GM20431 (cell line): ENCODE measurements around the gene VTI1A.
"Not testable (repeated sequence)": the region's sequence is repeated elsewhere in the genome, so short reads cannot be mapped to it uniquely, and the experiment has no call there.

Experiments used
- in situ Hi-C: fragments of 300-500 bp; cut with MseI, MboI; formaldehyde crosslinking; loops from one replicate; pipeline ENCODE4 v1.15.0; 2020; ENCODE audit warnings: low sequenced_read_pairs; ENCODE audit not compliant: unreplicated experiment

Gene VTI1A

DNA sequence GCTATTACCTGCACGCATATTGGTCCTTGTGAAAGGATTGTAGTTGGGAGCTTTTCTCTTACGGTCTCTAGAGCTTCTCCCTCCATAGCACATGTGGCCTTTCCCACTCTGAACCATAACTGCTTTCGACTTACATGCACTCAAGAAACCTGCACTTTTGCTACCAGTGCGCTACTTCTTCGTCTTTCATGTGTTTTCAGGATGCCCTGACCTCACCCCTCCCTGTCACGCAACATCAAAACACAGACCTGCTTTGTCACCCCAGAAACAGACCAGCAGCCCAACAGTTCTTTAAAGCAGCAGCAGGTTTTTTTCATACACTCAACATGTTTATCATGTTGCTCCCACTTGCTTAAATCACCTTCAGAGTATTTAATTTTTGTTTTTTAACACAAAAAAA lies 259.6 kb downstream of the VTI1A start:
- in situ Hi-C loops: no loop called here

DNA sequence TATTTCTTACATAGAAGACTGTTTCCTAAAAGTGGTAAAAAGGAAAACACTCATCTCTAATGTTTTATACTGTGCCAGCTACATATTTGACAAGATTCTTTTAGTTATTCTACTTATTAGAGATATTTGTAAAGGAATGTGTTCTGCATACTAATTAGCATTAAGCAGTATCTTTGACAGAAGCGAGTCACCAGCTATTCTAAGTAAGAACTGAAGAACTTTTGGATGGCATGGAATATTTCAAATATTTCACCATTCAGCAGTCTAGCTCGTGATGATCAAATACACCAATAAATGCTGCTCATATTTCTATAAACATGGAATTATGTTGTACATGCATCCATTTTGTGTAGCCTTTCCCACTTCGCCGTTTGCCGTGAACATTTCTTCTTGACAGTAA lies 261.4 kb downstream of the VTI1A start:
- in situ Hi-C loops: no loop called here

DNA sequence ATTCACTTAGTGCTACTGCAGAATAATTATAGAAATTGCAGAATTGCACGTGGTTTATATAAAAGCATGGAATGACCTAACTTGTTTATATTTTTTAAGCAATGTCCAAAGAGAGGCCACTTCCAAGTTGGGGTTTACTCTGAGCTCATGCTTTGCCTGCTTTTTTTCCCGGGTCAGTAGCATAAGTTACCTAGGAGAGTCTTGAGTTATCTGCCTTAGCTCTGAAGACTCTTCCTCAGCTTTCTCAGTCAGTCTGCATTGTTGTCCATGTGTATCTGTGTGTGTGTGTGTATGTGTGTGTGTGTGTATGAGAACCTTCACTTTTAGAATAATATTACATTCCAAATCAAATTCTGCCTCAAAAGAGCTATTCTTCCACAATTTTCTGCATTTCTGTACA lies 263.5 kb downstream of the VTI1A start:
- in situ Hi-C loops: no loop called here

DNA sequence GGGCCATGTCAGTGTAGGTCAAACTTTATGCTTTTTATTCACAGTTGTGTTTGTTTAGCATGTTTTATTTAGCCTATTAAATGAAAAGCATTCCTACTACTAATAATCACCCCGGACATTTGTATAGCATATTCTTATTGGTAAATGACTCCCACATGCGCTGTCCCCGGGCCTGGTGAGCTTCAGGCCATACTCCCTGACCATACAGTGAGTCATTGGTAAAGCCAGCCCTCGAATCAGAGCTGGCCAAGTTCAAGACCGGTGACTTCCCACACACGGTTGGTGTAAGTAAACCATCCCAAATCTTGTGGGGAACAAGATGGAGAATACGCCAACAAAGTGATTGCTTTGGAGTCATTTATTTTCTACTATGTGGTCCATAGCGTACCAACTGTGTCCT lies 264.4 kb downstream of the VTI1A start:
- in situ Hi-C loops: no loop called here

DNA sequence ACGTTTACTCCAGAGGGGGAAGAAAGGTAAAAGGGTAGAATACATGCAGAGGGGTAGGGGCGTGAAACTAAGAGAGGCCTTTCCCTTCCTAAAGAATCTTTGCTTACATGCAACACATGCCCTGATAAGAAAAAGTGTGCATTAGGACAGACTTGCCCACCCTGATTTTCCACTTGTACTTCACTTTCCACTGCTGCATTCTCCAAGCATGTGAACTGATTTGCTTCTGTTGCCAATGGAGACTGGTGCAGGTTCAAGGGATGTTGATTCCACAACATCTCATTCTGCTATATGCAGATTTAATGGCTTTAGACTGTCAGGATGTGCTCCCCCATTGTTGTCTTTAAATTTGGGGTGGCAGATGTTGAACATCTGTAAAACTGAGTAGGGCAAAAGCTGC lies 265.5 kb downstream of the VTI1A start:
- in situ Hi-C loops: no loop called here

DNA sequence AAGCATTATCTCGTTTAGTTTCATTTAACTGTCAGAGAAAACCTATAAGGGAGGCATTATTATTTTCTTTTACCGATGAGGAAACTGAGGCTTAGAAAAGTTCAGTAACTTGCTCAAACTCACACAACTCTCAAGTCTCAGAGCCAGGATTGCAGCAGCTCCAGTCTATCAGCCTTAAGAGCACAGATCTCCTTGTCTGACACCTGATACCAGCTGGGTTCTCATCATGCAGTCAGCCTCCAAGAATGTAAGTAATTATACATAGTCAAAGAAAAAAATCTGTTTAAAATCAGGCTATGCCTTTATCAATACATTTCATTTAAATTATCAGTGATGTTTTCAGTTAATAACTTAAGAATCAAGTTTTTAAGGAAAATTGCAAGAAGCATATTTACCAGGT lies 266.4 kb downstream of the VTI1A start:
- in situ Hi-C loops: no loop called here

DNA sequence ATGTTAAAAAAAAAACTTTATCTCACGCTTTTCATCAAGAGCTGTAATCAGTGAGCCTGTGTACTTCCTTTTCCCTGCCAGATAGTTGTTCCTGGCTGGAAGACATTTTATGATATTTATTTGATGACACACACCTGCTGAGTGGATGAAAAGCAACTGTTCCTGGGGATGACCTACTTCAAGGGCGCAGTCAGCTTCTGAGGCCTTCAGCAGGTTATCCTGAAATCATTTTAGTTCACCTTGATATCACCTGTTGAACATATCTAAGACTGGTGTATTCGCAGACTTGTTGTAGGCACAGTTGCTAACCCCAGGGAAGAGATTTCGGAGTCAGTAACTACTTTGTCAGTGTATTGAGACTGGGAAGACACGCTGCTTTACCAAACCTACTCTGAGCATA lies 268.6 kb downstream of the VTI1A start:
- in situ Hi-C loops: no loop called here

DNA sequence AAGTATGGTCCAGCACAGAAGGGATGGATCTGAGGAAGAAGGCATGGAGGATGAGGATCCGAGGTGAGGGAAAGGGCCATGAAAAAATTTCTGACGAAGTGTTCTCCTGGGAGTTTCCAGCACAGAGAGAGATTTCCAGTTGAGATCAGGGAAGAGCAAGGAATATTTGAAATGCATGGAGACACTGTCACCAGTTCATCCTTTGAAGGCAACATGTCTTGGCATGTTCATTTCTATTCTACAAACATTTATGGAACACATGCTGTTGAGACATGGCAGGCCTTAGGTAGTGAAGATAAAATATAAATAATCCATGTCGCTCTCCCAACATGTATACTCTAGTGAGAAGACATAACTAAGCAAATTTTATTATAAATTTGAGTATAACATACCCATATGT lies 269.1 kb downstream of the VTI1A start:
- in situ Hi-C loops: no loop called here

DNA sequence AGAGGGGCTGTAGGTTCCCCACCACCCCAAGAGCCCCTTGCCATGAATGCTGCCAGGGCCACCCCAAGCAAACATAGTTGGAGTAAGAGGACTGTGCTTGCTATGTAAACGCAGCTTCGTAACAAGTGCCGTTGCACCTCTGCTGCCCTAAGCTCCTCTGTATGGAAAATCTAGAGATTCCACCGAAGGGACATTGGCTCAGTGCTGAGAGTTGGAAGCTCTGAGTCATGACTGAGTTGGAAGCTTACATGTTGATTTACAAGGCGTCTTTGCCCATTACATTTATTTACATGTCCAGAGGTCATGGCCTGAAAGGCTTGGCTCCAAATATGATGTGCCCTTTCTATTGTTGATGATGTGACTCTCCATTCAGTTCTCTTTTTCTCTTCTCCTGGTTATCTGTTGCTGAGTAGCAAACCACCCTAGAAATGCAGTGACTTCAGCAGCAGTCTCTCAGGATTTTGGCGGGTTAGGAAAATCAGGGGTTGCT lies 270.0 kb downstream of the VTI1A start:
- in situ Hi-C loops: no loop called here

DNA sequence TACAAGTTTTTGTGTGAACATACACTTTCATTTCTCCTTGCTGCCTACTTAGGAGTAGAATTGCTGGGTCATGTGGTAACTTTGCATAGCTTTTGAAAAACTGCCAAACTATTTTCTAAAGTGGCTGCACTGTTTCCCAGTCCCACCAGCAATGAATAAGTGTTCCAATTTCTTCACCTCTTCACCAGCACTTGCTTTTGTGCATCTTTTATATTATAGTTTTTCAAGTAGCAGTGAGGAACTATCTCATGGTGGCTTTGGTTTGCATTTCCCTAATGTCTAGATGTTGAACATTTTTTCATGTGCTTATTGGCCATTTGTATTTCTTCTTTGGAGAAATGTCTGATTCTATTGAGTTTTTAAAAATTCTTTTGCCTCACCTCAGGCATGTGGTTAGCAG lies 273.2 kb downstream of the VTI1A start:
- in situ Hi-C loops: no loop called here

DNA sequence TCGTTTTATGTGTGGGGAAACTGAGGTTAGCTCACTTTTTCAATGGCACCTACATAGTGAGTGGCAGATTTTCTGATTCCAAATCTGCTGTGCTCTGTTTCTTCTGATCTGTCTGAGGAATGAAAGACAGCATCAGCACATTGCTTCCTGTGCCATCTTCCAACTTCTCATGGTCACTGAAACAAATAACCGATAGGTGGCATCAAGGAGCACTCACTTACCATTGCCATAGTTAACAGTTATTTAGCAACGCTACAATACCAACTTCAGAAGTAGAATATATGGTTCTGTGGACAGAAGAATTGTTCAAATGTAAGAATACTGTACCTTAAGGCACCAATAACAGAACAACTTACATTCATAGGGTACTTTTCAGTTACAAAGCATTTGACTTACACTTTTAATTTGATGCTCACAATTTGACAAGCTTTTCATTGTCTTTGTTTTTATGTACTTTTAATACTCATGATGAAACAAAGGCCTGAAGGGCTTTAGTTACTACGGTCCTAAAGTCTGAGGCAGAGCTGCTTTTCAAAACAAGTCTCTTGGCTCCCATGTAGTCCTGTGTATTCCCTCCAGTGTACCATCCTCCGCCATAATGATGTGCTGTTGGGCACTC lies 274.2 kb downstream of the VTI1A start:
- in situ Hi-C loops: no loop called here

DNA sequence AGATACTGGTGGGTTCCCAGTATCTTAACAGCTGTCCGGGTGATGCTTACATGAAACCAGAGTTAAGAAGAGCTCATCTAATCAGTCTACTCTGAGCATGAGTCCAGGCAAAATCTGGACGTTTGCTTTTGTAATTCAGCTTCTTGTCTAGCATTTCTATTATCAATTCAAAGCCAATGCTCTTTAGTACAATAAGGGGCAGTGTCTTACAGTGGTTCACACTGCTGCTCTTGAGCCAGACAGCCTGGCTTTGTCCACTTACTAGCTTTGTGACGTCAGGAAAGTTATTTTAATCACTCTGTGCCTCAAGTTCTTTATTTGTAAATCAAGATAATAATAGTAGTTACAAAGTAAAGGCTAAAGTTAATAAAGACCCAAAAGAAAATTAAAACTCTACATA lies 275.7 kb downstream of the VTI1A start:
- in situ Hi-C loops: no loop called here

DNA sequence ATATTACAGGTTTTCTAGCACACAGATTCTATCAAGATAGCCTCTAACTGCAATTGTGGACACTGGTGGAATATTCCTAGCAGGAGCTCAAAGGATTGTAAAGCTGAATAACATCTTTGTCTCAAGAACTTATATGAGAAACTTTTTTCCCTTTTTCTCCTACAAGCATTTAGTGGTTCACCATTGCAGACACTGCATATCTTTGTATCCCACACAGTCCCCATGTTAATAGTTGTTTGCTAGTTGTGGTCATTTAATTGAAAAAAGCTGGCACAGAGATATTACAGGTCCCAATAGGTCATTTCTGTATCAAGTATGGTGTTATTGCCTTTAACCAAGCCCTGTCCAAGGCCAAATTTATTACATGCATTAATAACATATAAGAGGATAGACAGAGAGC lies 276.9 kb downstream of the VTI1A start:
- in situ Hi-C loops: no loop called here

DNA sequence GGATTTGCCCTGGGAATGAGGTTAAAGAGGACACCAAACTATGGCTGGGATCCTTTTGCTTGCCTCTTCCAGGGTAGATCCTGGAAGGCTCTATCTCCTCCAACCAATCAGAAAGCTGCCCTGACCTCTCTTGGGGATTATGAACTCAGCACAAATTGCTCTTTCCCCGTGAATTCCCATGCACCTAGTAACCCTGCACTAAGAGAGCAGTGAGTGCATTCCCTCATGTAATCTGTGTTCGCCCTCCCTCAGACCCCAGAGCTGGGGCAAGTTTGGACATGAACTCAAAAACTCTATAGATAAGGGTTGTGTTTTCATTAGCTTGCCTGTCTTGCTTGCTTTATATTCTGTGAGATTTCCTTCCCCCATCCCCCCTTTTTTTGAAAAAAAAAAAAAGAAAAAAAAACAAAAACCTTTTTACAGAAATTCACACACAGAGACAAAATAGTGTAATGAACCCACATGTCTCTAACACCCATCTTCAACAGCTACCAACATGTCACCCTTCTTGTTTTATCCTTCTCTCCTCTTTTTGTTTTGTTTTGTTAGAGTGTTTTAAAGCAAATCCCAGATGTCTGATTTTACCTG lies 277.5 kb downstream of the VTI1A start:
- in situ Hi-C loops: no loop called here

DNA sequence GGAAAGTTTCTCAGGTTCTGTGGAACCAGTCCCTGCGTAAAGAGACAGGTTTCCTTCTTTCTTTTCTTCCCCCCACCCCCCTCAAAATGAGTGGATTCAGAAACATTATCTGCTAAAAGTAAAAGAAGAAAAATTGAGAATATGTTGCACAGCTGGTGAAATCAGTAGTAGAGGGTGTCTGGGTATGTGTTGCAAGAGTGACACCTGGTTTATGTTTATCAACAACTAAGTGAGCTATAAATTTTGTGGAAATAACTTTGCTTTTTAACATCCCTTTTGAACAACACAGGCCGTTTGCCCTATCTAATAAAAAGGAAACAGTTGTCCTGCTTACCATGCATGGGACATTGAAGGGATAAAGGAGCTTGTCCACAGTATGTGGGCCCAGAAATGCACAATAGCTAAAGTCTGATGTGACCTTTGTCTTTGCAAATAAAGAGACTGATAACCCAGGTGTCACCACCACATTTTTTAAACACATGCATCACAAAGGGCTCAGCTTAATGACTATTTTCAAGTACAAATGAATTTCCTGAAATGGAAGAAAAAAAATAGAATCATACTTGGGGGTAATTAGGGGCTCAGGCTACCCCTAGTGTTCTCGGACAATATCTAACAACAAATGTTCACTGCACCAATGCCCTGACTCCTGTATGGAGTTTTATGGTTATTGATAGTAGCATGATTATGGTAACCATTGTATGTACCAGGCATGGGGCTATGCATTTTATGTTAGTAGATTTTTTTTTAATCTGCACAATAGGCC lies 281.3 kb downstream of the VTI1A start:
- in situ Hi-C loops: no loop called here

DNA sequence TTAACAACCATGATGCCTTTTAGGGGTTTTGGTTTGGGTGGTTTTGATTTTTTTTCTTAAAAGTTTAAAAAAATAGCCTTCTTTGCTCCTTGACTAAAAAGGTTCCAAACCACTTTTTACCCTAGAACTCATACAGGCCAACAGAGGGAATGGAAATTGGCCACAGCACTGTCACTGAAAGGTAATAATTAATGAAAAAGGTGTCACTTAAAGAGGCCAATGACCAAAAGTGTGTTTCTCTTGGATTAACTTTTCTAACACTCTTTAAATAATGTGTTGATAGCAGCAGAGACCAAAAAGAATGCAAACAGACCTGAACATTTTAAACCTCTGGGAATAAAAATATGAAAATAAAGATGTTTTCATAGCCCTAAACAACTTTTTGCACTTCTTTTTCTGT lies 282.0 kb downstream of the VTI1A start:
- in situ Hi-C loops: no loop called here

DNA sequence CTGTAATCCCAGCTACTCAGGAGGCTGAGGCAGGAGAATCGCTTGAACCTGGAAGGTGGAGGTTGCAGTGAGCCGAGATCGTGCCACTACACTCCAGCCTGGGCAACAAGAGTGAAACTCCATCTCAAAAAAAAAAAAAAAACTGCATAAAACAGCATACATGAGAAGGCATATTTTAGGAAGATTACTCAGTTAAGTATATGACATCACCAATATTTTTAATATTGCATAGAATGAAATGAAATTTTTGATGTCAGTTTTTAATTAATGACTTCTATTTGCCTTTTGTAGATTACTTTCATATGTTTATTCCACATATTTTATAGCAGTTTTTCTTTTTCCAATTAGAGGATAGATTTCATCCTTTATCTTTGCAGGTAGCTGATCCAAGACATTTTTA lies 284.4 kb downstream of the VTI1A start:
- in situ Hi-C loops: not testable (repeated sequence)

DNA sequence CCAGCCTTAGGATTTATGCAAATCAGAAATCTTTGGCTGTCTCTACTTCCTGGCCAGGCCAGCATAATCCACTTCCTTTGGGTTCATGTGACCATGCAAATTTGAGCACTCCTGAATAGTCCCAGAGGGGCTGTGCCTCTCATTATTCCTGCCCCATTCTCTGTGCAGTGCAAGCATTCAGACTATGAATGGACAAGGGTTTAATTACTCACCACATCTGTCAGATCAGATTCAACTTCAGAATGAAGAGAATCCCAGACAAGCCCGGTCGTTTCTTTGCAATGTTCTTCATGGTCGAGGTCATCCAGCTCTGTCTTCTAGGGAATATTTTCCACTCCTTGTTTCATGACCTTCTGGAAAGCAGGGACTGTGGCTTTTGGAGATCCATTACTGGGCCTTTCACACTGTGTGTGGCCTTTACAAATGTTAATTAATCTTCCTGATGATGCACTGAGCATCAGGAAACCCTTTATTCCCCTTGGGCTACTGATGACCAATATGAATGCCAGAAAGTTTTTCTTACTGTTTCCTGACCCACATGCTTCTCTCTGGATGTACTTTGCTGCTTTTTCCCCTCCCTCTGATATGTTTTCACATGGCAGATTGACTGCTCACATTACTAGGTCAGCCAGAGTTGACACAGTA lies 285.4 kb downstream of the VTI1A start:
- in situ Hi-C loops: no loop called here

DNA sequence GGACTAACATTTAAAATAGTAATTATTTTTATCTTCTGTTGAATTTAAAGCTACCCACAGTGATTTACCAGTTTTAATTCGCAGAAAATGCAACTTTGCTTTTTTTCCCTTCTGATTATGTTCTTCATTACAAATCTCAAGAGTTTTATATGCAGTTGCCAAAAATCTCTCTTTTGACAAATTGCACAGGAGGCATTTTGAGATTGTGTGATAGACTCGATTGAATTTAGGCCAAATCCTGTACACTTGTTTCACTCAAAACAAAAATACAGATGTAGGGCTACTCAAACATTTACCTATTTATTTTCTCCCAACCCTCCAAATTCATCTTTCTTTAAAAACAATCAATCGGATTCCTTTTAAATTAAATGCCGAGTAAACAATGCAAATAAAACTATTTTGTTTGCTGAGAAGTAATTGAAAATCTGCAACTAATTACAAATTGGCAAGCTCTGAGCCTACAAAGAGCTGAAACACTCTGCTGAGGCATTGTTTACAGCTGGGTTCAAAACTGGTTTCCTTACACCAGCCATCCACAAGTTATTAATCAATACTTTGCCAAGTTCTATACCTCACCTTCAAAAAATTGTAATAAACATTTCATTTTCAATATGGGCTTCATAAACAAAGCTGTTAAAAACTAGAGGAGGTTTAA lies 288.2 kb downstream of the VTI1A start:
- in situ Hi-C loops: no loop called here
